Activated CD8-positive, alpha-beta memory T cell treated with anti-CD3 and anti-CD28 coated beads, Interleukin-2, amount 50 U/mL, for 48 hours (primary cell): Measurements from ENCODE around the gene EIF1B.
"Not testable (repeated sequence)": the region's sequence is repeated elsewhere in the genome, so short reads cannot be mapped to it uniquely, and the experiment has no call there.

Source experiments
- DNase-seq: peaks from one replicate; pipeline ENCODE4 v3.0.0-alpha.2; 2020

Gene EIF1B

GRCh38 chr3:40309418-40309924 lies at the start of gene EIF1B:
EIF1B (plus strand) TSS chr3:40309707; CDS start chr3:40309942, 235 bp downstream.
- peak; percentile 99 for DNase-seq

GRCh38 chr3:40262331-40262730 lies 47.2 kb upstream of the EIF1B start:
- no peak for DNase-seq

GRCh38 chr3:40264451-40264850 lies 45.1 kb upstream of the EIF1B start:
- DNase-seq: no peak

GRCh38 chr3:40265181-40265580 lies 44.3 kb upstream of the EIF1B start:
- DNase-seq: no peak

GRCh38 chr3:40267937-40268724 lies 41.4 kb upstream of the EIF1B start:
- no peak for DNase-seq

GRCh38 chr3:40268802-40269524 lies 40.5 kb upstream of the EIF1B start:
- no peak for DNase-seq

- no peak for DNase-seq
These were observed 30.7 kb upstream of the EIF1B start for GRCh38 chr3:40278791-40279190.

GRCh38 chr3:40281995-40282394 lies 27.5 kb upstream of the EIF1B start:
- DNase-seq: no peak

GRCh38 chr3:40283057-40283456 lies 26.4 kb upstream of the EIF1B start:
- not testable (repeated sequence) for DNase-seq

- DNase-seq: no peak
These were observed 22.3 kb upstream of the EIF1B start for GRCh38 chr3:40287248-40287647.

GRCh38 chr3:40290396-40290795 lies 19.1 kb upstream of the EIF1B start:
- DNase-seq: no peak

GRCh38 chr3:40291471-40291870 lies 18.0 kb upstream of the EIF1B start:
- DNase-seq: no peak

- DNase-seq: no peak
These were observed 16.7 kb upstream of the EIF1B start for GRCh38 chr3:40292637-40293349.

GRCh38 chr3:40294434-40294833 lies 15.1 kb upstream of the EIF1B start:
- no peak for DNase-seq

GRCh38 chr3:40298075-40298474 lies 11.4 kb upstream of the EIF1B start:
- no peak for DNase-seq

- DNase-seq: no peak
These were observed 10.3 kb upstream of the EIF1B start for GRCh38 chr3:40299130-40299720.

GRCh38 chr3:40299721-40300335 lies 9.7 kb upstream of the EIF1B start:
- DNase-seq: no peak

GRCh38 chr3:40302784-40303183 lies 6.7 kb upstream of the EIF1B start:
- DNase-seq: no peak

GRCh38 chr3:40304352-40304751 lies 5.2 kb upstream of the EIF1B start:
- DNase-seq: no peak

GRCh38 chr3:40306336-40306735 lies 3.2 kb upstream of the EIF1B start:
- DNase-seq: no peak

GRCh38 chr3:40307176-40307575 lies 2.3 kb upstream of the EIF1B start:
- DNase-seq: no peak

GRCh38 chr3:40308725-40309417 lies 636 bp upstream of the EIF1B start:
- no peak for DNase-seq
